IPS-NIHi11 (cell line): ENCODE data around the gene CHST11.

Experiments
- DNase-seq: peaks from one replicate; pipeline ENCODE4 v3.0.0; 2012; ENCODE audit warnings: mixed read lengths, low spot score

Gene CHST11

DNA sequence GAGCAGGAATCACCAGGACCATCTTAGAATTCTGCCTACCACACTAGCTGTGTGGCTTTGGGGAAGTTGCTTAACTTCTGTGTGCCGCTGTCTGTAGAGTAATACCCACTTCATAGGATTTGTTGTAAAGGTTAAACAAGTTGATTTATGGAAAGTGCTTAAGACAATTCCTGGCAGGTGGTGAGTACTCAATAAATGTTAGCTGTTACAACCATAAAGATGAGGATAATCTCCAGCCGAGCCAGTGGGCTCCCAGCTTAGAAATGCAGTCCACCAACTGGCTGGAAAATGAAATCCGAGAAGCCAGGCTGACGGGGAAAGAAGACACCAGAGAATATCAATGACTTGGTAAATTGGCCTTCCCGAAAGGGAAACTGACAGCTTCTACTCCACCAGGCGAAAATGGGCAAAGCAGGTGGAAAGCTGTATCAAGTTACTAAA, 173.5 kb downstream of the CHST11 start:
- no peak for DNase-seq

DNA sequence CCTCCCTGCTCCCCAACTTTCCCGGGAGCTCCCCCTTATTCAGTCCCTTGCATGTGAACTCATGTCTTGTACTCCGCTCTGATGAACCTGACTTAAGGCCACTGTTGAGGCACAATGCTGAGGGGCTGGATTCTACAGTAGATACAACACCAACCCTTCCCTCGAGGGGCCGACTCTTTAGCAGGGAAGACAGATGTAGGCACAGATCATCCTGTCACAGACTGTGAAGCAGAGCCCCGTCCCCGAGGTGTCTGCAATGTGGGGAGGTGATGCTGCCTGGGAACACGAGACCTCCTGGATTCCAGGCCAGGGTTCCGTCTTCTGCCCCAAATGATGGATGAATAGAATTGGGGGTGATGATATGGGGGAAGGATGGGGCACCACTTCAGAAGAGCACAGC, 175.1 kb downstream of the CHST11 start:
- no peak for DNase-seq

DNA sequence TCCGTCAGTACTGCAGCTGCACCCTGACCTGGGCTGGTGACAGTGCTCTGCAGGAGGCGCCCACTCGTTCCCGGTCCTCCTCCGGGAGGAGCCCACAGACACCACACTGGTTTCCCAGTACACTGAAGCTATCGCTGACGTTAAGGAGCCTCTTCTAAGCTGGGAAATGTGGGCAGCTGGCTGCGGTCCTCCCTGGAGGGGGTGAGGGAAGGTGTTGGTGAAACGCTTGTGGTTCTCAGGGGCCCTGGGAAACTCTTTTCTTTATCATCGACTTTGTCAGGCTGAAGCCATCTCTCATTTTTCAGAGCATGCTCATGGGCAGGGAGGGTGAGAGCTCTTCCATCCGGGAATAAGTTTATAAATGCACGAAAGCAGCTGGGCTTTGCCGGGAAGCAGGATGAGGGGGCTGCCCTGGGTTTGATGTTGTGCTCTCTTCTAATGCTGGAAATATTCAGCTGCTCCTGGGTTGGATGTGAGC, 176.0 kb downstream of the CHST11 start:
- no peak for DNase-seq

DNA sequence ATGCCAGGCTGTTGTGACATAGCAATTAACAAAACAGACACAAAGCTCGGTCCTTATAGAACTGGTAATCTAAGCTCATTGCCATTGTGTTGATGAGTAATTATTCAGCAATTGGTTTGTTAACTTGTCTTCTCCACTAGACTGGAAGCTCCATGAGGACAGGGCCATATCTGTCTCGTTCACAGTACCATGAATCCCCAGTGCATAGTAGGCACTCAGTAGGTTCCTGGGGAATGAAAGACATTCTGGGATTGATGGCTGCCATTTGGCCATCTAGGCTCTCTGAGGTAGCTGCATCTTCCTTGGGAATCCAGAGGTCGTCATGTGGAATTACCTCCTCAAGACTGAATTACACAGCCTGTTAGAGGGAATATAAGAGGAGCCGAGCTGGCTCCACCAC, 177.3 kb downstream of the CHST11 start:
- no peak for DNase-seq

GRCh38 chr12:104634852-104635251, 178.1 kb downstream of the CHST11 start:
- no peak for DNase-seq

DNA sequence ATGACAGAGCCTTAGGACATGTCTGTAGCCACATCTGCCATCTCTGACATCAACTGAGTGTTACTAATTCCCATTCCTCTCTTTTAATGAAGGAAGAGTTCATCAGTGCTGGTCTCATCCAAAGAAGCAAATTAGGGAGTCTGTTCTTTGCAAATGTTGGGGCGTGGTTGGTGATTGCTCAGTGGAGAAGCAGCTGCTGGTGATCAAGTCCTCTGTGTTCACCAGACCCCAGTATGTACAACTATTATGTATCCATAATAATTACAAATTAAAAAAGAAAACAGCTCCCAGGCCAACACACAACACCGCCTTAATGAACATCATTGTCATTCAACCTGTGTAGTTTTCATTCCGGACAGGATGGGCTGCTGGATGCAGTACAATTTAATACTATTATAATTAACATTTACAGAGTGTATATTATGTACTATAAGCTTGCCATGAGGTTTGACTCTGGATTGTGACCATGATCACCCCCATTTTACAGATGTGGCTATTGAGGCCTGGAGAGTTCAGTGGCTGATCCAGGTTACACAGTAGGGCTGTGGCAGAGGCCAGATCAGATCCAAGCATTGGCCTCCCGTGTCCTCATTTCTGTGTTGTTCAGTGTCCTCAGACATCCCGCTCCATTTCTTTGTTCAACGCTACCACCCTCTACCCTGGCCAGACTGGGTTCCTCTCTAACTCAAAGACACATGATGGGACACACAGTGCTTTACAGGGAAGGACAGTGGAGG, 179.0 kb downstream of the CHST11 start:
- DNase-seq = no peak

DNA sequence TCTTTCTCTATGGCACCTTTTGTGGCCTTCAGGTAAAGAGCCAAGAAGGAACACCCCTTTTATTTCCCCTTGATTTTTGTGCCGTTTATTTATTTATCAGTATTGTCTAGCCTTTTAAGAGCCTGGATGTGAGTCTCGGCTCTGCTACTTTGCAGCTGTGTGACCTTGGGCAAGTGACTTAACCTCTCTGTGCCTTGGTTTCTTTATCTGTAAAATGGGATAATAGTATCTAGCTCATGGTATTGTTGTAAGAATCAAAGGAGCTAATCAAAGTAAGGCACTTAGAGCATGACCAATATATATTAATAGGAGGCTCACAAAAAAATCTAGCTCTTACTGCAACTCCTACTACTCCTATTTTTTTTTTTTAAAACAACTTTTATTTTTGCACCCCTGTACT, 179.7 kb downstream of the CHST11 start:
- DNase-seq = no peak

DNA sequence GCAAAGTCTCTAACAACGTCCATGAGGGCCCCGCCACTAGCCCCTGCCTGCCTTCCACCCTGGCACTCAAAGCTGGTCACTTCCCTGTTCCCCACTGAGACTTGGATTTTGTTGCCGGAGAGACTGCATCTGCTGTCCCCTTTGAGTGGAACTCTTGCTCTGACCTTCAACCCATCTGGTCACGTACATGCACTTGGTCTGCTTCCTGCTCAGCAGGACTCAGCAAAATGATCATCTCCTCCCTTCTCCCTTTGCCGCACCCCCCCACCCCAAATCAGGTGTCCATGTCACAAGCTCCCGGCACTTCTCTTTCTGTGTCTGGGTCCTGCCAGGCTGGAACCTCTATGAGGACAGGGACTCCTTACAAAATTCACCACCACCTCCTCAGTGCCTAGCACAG, 180.9 kb downstream of the CHST11 start:
- DNase-seq = no peak

DNA sequence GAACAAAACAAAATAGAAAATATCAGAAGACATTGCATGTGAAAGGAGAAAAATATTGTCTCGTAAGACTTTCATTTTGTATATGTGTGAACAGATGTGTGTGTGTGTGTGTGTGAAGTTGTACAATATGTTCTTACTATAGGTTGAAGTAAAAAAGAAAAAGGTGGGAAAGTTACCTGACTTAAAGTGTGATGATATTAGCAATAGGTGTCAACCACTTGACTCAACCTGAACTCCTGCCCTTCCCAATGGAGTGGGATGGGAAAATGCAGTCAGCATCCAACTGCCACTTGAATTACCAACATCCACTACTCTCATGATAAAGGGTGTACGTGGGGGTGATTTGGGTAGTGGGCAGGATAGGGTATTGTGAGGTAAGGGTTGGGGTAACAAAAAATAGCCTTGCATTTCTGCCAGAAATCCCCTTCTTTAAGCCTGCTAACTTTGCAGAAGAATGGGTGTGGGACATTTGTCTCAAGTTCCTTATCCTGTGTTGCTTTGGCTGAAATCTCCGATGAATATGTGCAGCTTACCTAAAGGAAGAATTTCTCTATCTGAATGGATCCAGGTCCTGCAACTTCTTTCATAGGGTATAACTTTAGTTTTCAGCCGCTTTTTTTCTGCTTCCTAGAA, 181.6 kb downstream of the CHST11 start:
- DNase-seq = no peak

DNA sequence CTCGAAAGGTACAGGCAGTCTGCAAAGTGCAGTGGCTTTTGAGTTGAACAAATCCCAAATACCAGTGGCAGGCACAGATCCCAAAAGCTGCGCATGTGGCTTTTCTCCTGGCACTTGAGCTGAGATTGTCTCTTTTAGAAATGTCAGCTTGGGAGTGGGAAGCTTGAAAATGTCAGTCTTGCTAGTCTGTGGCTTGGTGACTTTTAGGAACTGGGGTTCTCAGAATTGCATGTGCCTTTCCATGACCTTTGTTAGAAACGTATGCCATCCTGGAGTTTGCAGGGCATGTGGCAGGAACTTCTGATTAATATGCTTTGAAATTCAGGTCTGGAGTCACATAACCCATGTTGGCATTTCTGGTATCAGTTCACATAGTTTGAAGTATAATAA, 182.1 kb downstream of the CHST11 start:
- no peak for DNase-seq

- no peak for DNase-seq
Measured at GRCh38 chr12:104640956-104641355, 184.2 kb downstream of the CHST11 start.

- DNase-seq = no peak
Measured at GRCh38 chr12:104641862-104642261, 185.1 kb downstream of the CHST11 start.

DNA sequence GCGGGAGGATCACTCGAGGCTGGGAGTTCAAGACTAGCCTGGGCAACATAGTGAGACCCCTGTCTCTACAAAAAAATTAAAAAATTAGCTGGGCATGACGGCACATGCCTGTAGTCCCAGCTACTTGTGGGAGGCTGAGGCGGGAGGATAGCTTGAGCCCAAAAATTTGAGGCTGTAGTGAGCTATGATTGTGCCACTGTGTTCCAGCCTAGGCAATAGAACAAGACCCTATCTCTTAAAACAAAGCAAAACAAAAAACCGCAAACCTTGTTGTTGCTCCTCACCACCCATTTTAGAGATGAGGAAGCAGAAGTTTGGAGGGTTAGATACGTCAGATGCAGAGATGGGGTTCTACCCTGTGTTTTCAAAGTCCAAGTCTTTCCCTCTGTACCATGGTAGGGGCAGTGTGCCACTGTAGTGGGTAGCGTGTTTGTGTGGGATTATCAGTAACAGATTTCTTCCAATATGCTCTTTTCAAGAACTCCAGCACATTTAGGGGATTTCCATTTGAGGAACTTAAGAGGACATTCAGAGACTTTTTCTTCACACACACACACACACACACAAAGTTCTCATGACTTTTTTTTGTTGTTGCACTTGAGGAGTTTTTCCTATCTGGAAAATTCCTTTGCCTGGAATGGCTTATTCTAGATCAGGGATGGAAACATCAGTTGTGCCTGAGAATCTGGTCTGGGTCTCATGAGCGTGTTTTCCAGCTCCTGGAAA, 186.5 kb downstream of the CHST11 start:
- DNase-seq = no peak

DNA sequence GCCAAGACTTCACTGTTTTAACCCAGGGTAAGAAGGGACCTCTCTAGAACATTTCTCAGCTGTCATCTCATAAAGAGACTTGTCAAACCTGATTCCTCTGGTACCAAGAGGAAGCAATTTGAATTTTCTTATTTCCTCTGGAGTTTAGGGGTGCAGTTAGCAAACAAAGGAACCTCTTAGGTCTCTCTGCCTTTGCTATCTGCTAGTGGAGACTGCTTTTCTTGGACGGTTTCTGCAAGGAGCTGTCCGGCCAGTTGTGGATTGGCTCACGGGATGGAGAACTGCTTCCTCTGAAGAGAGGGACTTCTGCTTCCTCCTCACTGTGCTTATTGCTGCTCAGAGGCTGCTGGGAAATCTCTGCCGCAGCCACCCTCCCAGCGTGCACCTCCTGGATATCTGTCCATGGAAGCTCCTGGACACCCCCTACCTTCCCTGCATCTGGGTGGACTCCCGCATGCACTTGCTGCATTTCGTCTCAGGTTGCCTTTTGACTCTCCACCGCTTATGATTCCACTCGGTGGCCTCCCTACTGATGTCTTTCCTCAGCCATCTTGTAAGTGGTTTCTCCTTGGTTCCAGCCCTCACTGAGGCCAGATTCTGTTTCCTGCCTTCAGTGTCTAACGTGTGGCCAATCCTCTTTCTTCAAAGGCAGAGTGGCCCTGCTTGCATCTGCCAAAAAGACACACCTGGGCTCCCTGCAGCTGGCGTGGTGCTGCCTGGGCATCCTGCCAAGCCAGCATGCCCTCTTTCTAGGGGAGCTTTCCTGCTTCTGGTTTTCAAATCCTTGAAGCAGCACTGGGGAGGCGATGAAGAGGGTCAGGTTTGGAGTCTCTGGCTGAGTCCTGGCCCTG, 187.3 kb downstream of the CHST11 start:
- DNase-seq = peak; percentile 35

DNA sequence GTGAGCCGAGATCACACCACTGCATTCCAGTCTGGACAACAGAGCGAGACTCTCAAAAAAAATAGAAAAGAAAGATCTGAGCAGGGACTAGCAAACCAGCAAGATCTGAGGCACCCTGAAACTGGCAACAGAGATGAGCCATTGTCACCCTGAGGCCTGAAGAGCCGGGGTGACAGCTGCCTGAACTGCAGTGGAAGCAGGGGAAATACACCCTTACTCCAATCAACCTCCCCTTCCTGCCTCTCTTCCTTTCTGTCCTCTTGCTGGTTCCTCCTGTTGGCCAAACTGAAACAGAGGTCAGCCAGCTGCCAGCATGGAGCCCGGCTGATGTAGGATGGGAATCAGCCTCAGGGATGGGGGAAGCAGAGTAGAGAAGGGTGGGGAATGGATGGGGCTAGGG, 192.0 kb downstream of the CHST11 start:
- DNase-seq = no peak

DNA sequence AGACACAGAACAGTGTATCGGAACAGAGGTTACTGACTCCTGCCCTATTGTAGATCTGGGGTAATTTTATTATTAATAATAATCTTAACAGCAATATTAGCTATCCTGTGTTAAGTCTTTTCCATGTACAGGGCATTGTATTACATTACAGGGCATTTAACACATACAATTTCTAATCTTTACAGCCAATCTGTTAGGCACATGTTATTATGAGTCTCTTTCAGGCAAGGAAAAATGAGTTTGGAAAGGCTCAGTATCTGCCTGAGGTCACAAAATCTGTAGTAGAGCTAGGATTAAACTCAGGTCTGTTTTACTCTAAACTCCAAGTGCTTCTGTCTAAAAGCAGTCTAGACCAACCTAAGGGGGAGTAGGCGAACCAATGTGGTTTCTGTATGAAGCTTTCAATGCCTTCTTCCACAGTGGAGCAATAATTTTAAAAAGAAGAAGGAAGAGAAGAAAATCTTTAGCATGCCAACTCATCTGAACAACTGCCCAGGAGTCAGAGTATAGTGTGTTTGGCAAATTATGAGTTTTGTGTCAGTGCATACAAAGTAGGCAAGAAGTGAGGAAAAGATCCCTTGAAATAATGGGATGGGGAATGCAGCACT, 192.6 kb downstream of the CHST11 start:
- DNase-seq = no peak

- DNase-seq = no peak
Measured at GRCh38 chr12:104649921-104650320, 193.2 kb downstream of the CHST11 start.

DNA sequence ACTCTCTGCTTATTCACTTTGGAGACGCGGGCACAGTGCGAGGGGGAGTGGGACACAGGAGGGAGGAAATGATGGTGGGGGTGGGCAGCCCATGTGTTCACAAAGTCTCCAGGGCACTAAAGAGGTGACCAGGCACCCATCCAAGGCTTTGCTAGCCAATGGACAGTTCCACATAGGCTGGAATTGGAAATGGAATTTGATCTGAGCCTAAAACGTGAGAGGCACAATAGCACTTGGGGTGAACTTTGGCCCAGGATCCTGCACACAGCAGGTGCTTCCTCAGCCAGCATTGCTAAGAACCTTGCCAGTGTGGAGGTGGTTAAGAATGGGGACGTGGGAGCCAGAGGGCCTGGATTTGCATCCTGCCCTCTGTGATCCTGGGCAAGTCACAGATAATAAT, 193.8 kb downstream of the CHST11 start:
- no peak for DNase-seq

- DNase-seq = no peak
Measured at GRCh38 chr12:104651811-104652210, 195.1 kb downstream of the CHST11 start.

DNA sequence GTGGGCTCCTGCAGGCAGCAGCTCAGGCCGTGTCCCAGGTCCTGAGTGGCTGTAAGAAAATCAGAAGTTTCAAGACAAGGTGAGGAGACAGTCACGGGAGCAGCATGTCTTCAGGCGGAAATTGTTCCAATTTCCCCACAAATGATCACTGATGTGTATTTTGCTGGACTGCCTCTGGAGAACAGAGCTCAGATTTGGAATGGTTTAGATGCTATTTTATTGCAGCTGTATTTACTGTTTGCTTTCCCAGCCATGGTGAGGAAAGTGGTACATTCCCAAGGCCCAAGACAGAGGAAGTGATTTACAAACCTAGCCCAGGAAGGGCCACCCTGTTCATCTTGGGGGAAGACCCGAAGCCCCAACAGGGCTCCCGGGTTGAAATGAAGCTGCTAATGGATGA, 195.6 kb downstream of the CHST11 start:
- DNase-seq = no peak

DNA sequence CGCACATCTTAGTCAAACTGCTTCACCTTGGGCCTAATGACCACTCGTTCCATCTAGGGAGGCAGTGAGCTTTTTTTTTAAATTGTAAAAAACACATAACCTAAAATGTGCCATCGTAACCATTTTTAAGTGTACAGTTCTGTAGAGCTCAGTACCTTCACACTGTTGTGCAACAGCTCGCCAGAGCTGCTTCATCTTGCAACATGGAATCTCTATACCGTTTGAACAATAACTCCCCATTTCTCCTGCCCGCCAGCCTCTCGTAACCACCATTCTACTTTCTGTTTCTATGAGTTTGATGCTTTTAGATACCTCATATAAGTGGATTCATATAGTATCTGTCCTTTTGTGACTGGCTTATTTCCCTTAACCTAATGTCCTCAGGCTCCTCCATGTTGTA, 196.2 kb downstream of the CHST11 start:
- DNase-seq = no peak
